Nephron progenitor cell (in vitro differentiated cells): ENCODE measurements around the gene ARHGAP30.
A peak's percentile ranks its signal among the peaks of the same experiment; 100 is the strongest.
"Not testable (repeated sequence)": the region's sequence is repeated elsewhere in the genome, so short reads cannot be mapped to it uniquely, and the experiment has no call there.

Source experiments
- DNase-seq: peaks from one replicate; pipeline ENCODE4 v3.0.0; 2021
- H3K27ac Mint-ChIP-seq: 2 replicates; pipeline ENCODE4 v1.8.0; 2021; ENCODE audit warnings: mild to moderate bottlenecking, moderate library complexity, mixed read lengths
- H3K27me3 Mint-ChIP-seq: 2 replicates; pipeline ENCODE4 v1.8.0; 2021; ENCODE audit warnings: mild to moderate bottlenecking, low read depth, mixed read lengths; ENCODE audit not compliant: poor library complexity
- H3K36me3 Mint-ChIP-seq: 2 replicates; pipeline ENCODE4 v1.8.0; 2021; ENCODE audit warnings: low read depth, mixed read lengths
- H3K4me1 Mint-ChIP-seq: 2 replicates; pipeline ENCODE4 v1.8.0; 2021; ENCODE audit warnings: mixed read lengths
- H3K4me3 Mint-ChIP-seq: 2 replicates; pipeline ENCODE4 v1.8.0; 2021; ENCODE audit warnings: mild to moderate bottlenecking, moderate library complexity, mixed read lengths
- H3K9me3 Mint-ChIP-seq: 2 replicates; pipeline ENCODE4 v1.8.0; 2021; ENCODE audit warnings: mild to moderate bottlenecking, moderate library complexity, mixed read lengths
- TF ChIP-seq, protein P1 (sequence below): fragments of 200-600 bp; sonication (generic); IDR thresholded peaks from 2 replicates; pipeline ENCODE4 v1.5.0; 2021; ENCODE audit warnings: antibody characterized with exemption

ARHGAP30 gene

DNA sequence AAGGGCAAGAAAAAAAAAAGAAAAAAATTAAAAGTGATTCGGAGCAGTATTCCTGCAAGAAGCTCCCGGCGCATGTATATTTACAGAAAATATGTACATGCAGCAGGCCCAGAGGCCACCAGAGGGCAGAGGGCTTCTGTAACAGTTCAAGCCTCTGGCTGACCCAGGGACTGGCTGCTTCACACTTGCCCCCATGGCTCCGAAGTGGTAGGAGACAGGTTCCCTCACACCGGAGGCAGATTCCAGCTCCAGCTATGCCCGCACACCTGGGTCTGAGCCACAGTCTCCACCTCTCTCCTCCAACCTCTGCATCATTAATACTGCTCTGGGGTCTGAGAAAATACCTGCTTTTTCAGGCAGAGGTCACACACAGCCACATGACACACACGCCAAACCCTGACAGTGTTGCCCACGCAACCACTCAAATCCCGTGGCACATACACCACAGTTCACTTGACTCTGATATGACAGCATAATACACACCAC, 2.2 kb upstream of the ARHGAP30 start:
- Mint-ChIP-seq H3K36me3 (no peaks in the 10 kb centered on the region), H3K9me3 (no peaks in the 10 kb centered on the region), H3K4me1 (peaks cover 29% of the 10 kb centered on the region), H3K4me3 (no peak overlapping the region), H3K27me3 (peaks cover 13% of the 10 kb centered on the region), H3K27ac (no peak overlapping the region)
- TF ChIP-seq, protein P1, sequence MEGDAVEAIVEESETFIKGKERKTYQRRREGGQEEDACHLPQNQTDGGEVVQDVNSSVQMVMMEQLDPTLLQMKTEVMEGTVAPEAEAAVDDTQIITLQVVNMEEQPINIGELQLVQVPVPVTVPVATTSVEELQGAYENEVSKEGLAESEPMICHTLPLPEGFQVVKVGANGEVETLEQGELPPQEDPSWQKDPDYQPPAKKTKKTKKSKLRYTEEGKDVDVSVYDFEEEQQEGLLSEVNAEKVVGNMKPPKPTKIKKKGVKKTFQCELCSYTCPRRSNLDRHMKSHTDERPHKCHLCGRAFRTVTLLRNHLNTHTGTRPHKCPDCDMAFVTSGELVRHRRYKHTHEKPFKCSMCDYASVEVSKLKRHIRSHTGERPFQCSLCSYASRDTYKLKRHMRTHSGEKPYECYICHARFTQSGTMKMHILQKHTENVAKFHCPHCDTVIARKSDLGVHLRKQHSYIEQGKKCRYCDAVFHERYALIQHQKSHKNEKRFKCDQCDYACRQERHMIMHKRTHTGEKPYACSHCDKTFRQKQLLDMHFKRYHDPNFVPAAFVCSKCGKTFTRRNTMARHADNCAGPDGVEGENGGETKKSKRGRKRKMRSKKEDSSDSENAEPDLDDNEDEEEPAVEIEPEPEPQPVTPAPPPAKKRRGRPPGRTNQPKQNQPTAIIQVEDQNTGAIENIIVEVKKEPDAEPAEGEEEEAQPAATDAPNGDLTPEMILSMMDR = peak; percentile 60
- peak; percentile 48 for DNase-seq

DNA sequence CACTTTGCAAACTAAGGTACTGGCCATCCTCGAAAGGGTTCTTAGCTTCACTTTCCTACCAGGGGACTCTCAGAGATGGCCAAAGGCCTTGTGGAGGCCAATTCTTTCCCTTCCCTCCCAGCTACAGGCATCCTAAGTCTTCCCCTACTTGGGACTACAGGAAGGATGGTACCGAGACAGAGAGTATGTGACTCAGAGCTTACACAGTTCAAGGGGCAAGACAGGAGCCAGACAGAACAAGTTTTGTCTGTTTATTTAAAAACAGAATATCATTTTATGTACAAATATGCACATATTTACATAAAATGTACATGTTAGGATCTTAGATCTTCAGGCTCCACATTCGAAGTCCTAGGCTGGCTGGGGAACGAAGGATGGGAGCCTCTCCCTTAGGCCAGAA, 1.1 kb upstream of the ARHGAP30 start:
- H3K4me3 Mint-ChIP-seq = no peak overlapping the region
- no peak overlapping the region for H3K27ac Mint-ChIP-seq
- TF ChIP-seq, protein P1 = no peak
- H3K9me3 Mint-ChIP-seq = no peaks in the 10 kb centered on the region
- H3K36me3 Mint-ChIP-seq = no peaks in the 10 kb centered on the region
- H3K4me1 Mint-ChIP-seq = peaks cover 29% of the 10 kb centered on the region
- DNase-seq = no peak
- H3K27me3 Mint-ChIP-seq = peaks cover 13% of the 10 kb centered on the region

DNA sequence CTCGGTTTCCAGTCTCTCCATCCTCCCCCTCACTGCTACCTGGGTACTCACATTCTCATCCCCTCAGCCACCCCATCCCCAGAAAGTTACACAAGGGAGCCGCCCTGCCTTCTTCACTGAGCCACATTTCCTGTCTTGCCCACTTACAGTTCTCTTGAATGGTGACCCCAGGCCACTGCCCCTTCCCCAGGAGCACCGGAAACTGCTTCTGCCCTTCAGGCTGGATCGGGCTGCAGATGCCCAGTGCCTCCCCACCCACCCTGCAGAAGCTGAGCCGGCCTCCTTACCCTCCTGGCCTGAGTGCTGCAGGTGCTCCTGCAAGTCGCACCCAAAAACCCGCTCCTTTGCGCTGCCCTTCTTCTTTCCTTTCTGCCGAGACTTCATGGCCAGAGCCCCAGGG, 450 bp downstream of the ARHGAP30 start:
- Mint-ChIP-seq H3K27me3 (peaks cover 14% of the 10 kb centered on the region), H3K36me3 (no peaks in the 10 kb centered on the region)

DNA sequence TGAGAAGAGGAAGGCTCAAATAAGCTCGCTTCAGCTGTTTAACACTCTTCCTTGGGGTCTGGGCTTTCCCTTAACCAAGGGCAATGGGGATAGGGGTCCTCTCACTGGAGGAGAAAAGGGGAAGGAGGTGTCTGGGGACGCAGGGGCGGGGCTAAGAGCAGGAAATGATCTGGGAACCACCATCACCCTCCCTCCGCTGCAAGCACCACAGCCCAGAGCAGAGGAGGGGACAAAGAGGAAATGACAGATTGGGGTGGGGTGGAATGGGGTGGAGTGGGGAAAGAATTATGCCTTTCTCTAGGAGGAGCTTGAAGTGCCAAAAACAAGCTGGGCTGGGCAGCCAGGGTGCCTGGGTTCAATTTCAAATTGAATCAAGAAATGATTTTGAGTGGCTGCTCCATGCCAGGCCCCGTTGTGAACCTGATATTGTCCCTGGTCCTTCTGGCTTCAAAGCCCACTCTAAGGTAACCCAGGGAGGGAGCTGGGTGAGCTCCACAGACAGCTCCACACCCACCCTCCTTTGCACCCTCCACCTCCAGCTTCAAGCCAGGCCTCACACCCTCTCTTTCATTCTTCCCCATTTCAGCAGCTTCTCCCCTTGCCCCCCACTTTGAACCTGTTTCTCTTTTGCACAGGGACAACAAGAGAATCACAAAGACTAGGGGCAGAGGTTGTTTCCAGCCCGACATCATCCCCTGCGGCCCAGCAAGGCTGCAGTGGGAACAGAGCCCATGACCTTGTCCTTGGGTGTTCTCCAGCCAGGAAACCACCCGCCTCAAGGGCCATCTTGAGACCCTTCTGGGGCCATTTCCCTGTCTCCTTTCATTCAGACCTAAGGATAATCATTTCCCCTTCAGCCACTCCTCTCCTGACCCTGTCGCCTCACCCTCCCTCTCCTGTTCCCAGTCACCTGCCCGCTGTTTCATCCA, 1.1 kb downstream of the ARHGAP30 start:
- H3K27me3 Mint-ChIP-seq = peaks cover 16% of the 10 kb centered on the region
- no peaks in the 10 kb centered on the region for H3K9me3 Mint-ChIP-seq
- peak overlapping the region; percentile 62 for H3K27ac Mint-ChIP-seq
- no peak overlapping the region for H3K4me3 Mint-ChIP-seq
- no peak for DNase-seq
- H3K36me3 Mint-ChIP-seq = no peaks in the 10 kb centered on the region
- TF ChIP-seq, protein P1 = no peak
- peaks cover 21% of the 10 kb centered on the region for H3K4me1 Mint-ChIP-seq

More for the DNA sequence above, 450 bp downstream of the ARHGAP30 start:
- H3K4me3 Mint-ChIP-seq = no peak overlapping the region
- no peaks in the 10 kb centered on the region for H3K9me3 Mint-ChIP-seq
- TF ChIP-seq, protein P1 = no peak
- H3K27ac Mint-ChIP-seq = peak overlapping the region; percentile 62
- DNase-seq = no peak
- peaks cover 25% of the 10 kb centered on the region for H3K4me1 Mint-ChIP-seq

DNA sequence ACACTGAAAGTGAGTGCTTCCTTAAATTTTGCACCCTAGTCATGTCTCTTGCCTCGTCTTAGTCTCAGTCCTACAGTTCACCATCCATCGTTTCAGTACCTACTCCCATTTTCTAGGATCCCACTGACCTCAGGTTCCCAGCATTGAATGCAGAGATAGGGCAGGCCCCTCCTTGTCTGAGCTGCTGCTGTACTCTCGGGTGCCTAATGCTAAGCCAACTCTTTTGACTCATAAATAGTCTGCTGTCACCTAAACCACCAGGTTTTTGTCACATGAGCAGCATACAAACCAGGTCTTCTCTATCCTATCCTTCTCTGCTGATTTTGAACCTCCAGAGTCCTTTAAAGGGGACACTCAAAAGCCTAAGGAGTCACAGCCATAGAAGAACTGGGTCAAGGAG, 3.0 kb downstream of the ARHGAP30 start:
- peaks cover 12% of the 10 kb centered on the region for H3K4me1 Mint-ChIP-seq

DNA sequence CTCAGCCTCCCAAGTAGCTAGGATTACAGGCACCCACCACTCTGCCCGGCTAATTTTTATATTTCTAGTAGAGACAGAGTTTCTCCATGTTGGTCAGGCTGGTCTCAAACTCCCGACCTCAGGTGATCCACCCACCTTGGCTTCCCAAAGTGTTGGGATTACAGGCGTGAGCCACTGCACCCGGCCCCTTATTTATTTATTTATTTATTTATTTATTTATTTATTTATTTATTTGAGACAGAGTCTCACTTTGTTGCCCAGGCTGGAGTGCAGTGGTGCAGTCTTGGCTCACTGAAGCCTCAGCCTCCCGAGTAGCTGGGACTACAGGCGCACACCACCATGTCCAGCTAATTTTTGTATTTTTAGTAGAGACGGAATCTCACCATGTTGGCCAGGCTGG, 4.0 kb downstream of the ARHGAP30 start:
- H3K27ac Mint-ChIP-seq, H3K36me3 Mint-ChIP-seq, H3K9me3 Mint-ChIP-seq, H3K4me3 Mint-ChIP-seq, DNase-seq: not testable (repeated sequence)
- Mint-ChIP-seq H3K4me1 (peaks cover 12% of the 10 kb centered on the region), H3K27me3 (peaks cover 19% of the 10 kb centered on the region)

More for the DNA sequence above, 3.0 kb downstream of the ARHGAP30 start:
- Mint-ChIP-seq H3K36me3 (no peaks in the 10 kb centered on the region), H3K4me3 (no peak overlapping the region), H3K27me3 (peaks cover 22% of the 10 kb centered on the region), H3K9me3 (no peaks in the 10 kb centered on the region), H3K27ac (no peak overlapping the region)
- TF ChIP-seq, protein P1 = no peak
- no peak for DNase-seq

DNA sequence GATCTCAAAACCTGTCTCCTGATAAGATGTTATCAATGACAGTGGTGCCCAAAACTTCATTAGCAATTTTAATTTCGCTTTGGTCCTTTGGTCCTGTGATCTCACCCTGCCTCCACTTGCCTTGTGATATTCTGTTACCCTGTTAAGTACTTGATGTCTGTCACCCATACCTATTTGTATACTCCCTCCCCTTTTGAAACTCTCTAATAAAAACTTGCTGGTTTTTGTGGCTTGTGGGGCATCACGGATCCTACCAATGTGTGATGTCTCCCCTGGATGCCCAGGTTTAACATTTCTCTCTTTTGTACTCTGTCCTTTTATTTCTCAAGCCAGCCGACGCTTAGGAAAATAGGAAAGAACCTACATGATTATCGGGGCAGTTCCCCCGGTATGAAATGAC, 5.8 kb downstream of the ARHGAP30 start:
- peaks cover 19% of the 10 kb centered on the region for H3K27me3 Mint-ChIP-seq
- H3K9me3 Mint-ChIP-seq, DNase-seq, H3K36me3 Mint-ChIP-seq, H3K4me3 Mint-ChIP-seq, H3K27ac Mint-ChIP-seq: not testable (repeated sequence)
- H3K4me1 Mint-ChIP-seq = peaks cover 15% of the 10 kb centered on the region
